ENCODE data around the gene TRIM46.
"Not testable (repeated sequence)": the region's sequence is repeated elsewhere in the genome, so short reads cannot be mapped to it uniquely, and the experiment has no call there.

TRIM46 gene

DNA sequence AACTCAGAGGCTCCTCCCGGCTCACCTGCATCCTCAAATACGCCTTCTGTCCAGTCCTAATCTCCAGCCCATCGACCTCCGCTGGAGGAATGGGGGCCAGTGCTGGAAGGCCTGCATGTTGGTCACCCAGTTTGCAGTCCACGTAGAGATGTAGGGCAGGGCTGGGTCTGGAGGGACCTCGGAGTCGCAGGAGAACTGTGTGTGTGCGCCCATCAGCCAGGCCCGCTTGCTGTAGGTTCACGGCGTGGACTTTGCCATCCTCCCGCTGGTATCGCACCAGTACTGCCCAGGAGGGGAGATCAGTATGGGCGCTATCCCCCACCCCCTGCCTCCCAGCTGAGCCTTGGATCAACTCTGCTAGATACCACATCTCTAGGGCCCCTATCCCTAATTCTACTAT lies 31.4 kb downstream of the TRIM46 start:
- DNase-seq (ENCODE audit: low spot score) = no peak

DNA sequence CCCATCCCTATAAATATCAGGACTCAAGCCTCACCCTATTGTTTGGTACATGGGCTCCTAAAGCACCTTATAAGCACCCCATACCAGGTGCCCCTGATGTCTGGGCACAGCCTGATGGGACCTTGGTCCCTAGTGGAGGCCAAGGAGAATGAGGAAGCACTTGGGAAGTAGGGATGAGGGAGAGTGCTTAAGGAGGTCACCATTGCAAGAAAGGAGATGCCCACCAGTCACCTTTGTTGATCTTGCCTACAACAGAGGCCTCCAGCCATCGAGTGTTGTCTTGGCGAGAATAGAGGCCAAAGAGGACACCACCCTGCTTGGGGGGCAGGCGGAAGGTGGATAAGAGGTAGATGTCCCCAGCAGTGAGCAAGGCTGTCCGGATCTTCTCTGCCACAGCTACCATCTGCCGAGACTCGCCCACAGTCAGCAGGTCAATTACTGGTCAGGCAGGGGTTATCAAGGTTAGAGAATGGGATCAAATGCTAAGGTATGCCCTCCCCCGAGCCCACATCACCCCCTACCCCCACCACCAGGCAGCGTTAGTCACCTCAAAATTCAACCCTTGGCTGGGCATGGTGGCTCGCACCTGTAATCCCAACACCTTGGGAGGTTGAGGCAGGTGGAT lies 32.4 kb downstream of the TRIM46 start:
- no peak for DNase-seq (ENCODE audit: low spot score)

DNA sequence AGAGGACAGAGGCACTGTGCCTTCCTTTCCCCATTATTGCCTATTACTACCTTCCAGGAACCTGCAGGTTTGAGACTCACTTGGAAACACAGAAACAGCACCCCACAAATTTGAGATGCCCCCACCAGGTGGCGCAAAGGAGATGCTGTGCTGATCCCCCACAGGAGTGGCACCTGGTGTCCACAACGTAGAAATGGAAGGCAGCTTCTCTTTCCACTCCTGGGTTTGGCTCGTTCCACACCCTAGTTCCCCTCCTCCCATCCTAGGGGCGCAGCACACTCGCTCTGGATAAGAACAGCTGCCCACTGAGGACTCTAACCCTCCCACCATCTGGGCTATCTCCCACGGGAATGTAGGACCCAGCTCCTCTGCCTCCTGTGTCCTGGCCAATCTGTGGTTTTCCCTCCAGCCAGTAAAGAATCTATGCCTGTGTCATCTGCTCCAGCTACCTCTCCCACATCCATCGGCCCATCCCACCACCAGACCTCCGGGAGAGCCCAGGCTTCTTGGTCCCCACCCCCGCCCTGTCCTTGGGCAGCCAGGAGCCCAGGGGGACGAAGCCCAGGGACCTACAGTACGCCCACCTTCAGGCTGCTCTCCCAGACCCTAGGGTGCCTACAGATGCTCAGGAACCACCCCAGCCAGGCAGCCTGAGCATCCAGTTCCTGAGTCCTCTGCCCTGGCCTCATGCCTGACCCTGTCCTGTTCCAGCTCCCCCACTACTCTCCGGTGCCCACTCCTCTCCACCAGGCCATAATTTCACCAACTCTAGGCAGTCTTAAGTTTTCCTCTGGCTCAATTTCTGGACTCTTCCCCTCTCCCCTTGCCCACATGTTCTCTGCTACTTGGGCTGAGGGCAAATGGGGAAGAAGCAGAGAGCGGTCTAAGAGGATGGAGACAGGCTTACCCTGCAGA lies 33.5 kb downstream of the TRIM46 start:
- peak; percentile 79 for DNase-seq (ENCODE audit: low spot score)

- no peak for DNase-seq (ENCODE audit: low spot score)
These were observed 34.3 kb downstream of the TRIM46 start, which contains the start of gene THBS3 for GRCh38 chr1:155207806-155208540. TSS of gene THBS3 (minus strand) at chr1:155207897. CDS start at chr1:155207876, 21 bp downstream.

GRCh38 chr1:155208541-155209311 lies 35.1 kb downstream of the TRIM46 start, which contains the start of gene MTX1:
TSS of gene MTX1 (plus strand) at chr1:155208695. CDS start at chr1:155208805, 110 bp downstream.
- DNase-seq (ENCODE audit: low spot score) = peak; percentile 92

GRCh38 chr1:155209312-155209721 lies 35.7 kb downstream of the TRIM46 start:
- DNase-seq (ENCODE audit: low spot score) = no peak

- no peak for DNase-seq (ENCODE audit: low spot score)
These were observed 36.9 kb downstream of the TRIM46 start for GRCh38 chr1:155210314-155211104.

- DNase-seq (ENCODE audit: low spot score) = not testable (repeated sequence)
These were observed 37.9 kb downstream of the TRIM46 start for GRCh38 chr1:155211381-155212050.

GRCh38 chr1:155212051-155212440 lies 38.4 kb downstream of the TRIM46 start:
- not testable (repeated sequence) for DNase-seq (ENCODE audit: low spot score)

GRCh38 chr1:155214702-155215101 lies 41.1 kb downstream of the TRIM46 start:
- DNase-seq (ENCODE audit: low spot score) = not testable (repeated sequence)

DNA sequence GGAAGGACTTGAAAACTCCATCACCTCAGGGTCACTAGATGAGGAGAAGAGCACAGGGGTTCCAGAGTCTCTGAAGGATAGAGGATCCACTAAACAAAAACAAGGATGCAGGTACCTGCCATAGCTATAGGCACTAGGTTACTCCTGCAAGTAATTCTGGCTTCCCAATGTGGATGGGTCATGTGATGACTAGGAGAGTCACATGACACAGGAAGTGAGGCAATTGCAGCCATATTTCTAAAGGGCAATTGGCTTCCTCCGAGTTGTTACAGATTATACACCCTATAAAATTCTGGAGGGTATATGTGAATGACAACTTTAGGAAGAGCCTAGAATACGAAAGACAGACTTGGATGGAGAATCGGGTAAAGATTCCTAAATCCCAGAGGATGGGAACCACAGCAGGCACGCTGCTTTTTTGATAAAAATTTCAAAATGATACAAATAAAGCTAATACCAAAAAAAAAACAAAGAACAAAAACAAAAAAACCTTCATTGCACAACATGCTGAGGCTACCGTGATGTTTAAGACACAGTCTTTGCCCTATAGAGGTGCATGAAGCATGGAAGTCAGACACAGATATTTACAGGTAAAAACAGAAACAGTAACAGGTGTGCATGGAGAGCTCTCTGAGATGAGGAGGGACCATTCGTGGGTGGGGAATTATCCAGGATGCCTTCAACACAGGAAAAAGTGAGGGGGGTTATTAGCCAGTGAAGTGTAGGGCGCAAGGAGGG lies 45.4 kb downstream of the TRIM46 start:
- peak; percentile 60 for DNase-seq (ENCODE audit: low spot score)

DNA sequence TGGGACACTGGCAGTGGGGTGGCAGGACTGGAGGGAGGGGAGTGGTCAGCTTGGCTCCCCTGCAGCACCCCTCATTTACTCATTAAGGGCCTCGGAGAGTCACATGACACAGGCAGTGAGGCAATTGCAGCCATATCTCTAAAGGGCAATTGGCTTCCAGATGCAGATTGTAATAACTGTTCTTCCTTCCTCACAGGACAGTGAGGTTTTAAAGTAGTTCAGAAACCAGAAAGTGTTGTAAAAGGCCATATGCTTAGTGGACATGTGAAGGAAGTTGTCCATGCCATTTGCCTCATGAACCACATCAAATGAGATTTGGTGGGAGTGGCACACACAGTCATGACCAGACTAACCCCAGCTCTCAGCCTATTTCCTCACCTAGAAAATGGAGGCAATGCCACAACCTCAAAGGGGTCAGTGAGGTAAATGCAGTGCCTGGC lies 46.0 kb downstream of the TRIM46 start:
- peak; percentile 4 for DNase-seq (ENCODE audit: low spot score)

DNA sequence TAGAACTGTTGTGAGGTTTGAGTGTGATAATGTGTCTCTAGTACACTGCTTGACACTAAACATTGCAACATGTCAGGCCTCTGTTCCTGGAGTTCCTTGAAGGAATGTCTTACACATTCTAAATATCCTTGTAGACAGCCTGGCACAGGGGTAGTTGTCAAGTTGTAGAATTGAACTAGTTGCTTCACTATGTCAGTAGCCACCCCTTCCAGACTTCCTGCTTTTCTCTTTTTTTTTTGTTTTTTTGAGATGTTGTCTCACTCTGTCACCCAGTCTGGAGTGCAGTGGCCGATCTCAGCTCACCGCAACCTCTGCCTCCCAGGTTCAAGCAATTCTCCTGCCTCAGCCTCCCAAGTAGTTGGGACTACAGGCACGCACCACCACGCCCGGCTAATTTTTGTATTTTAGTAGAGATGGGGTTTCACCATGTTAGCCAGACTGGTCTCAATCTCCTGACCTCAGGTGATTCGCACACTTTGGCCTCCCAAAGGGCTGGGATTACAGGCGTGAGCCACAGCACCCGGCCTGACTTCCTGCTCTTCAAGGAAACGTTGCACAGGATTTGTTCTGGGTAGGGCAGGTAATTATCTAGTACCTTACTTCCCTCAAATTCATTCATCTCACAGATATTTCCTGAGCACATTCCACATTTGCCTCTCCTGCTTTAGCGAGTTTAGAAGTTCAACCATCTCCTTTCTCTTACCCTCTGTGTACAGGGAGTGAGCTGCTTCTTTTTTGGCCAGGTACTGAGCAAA lies 46.7 kb downstream of the TRIM46 start:
- not testable (repeated sequence) for DNase-seq (ENCODE audit: low spot score)

- DNase-seq (ENCODE audit: low spot score) = no peak
These were observed 49.4 kb downstream of the TRIM46 start for GRCh38 chr1:155223047-155223446.

DNA sequence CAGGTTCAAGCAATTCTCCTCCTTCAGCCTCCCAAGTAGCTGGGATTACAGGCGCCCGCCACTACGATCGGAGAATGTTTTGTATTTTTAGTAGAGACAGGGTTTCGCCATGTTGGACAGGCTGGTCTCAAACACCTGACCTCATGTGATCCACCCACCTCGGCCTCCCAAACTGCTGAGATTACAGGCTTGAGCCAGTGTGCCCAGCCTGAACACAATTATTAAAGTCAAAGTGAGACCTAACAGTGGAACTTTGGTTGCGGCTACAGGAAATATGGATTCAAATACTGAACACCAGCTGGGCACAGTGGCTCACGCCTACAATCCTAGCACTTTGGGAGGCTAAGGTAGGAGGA lies 51.7 kb downstream of the TRIM46 start:
- not testable (repeated sequence) for DNase-seq (ENCODE audit: low spot score)

GRCh38 chr1:155226188-155226909 lies 52.7 kb downstream of the TRIM46 start:
- DNase-seq (ENCODE audit: low spot score) = peak; percentile 65

DNA sequence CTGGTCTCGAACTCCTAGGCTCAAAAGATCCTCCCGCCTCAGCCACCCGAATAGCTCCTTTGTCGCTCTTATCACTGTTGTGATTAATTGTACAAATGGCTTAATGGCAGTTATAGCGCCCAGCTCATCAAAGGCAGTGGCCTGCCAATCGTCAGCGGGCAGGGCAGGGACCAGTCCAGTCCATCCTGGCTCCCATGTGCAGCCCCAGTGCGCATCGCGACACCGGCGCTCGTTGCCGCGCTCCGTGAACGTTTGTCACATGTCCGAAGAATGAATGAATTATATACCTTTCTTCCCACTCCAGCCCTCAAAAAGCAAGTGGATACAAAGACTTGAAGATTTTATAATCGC lies 53.2 kb downstream of the TRIM46 start:
- DNase-seq (ENCODE audit: low spot score) = peak; percentile 36

All from AG08395 (cell line).